Calu3 (cell line): ENCODE data around the gene HSPA12B. TPM values are rescaled to one million over a fixed set of nuclear protein-coding genes. Genes with fewer than 3 reads are reported as not detected.

ENCODE experiments used
- BruUV-seq: library from RNA; stranded (reverse); fragments of 400-500 nt; replicated peaks from 2 replicates; lab custom pipeline; 2021; lab: Mats Ljungman, UMichigan
- CTCF ChIA-PET: fragments of 300-600 bp; sonication (Branson Sonifier 250); formaldehyde crosslinking; loops from one replicate; lab custom pipeline; 2022; ENCODE audit warnings: antibody characterized with exemption; lab: Charles Lee
- DNase-seq: peaks from one replicate; pipeline ENCODE4 v3.0.0; 2022
- H3K27ac Mint-ChIP-seq: one replicate; pipeline ENCODE4 v1.8.0; 2022; ENCODE audit warnings: mixed read lengths; ENCODE audit not compliant: unreplicated experiment
- H3K27me3 Mint-ChIP-seq: one replicate; pipeline ENCODE4 v1.8.0; 2022; ENCODE audit warnings: mixed read lengths; ENCODE audit not compliant: unreplicated experiment
- H3K36me3 Mint-ChIP-seq: one replicate; pipeline ENCODE4 v1.8.0; 2022; ENCODE audit warnings: mild to moderate bottlenecking, moderate library complexity, mixed read lengths; ENCODE audit not compliant: insufficient read depth, unreplicated experiment
- H3K4me1 Mint-ChIP-seq: one replicate; pipeline ENCODE4 v1.8.0; 2022; ENCODE audit warnings: mild to moderate bottlenecking, low read depth, mixed read lengths; ENCODE audit not compliant: unreplicated experiment
- H3K4me3 Mint-ChIP-seq: one replicate; pipeline ENCODE4 v1.8.0; 2022; ENCODE audit warnings: mild to moderate bottlenecking, low read depth, moderate library complexity, mixed read lengths; ENCODE audit not compliant: unreplicated experiment
- H3K9me3 Mint-ChIP-seq: one replicate; pipeline ENCODE4 v1.8.0; 2022; ENCODE audit warnings: low read depth, mixed read lengths; ENCODE audit not compliant: unreplicated experiment
- CTCF ChIP-seq: fragments of 200-600 bp; IDR thresholded peaks from one replicate; pipeline ENCODE4 v1.8.0; 2022; ENCODE audit warnings: antibody characterized with exemption; ENCODE audit not compliant: unreplicated experiment
- intact Hi-C: fragments of 100-400 bp; cut with micrococcal nuclease; formaldehyde crosslinking; loops from one replicate; pipeline ENCODE4 v1.10.0; 2022; ENCODE audit not compliant: unreplicated experiment
- total RNA-seq: library from RNA; stranded (reverse); gene quantifications from 2 replicates; pipeline ENCODE4 v1.2.3, GENCODE V29; 2022

The HSPA12B gene
- total RNA-seq, 1 experiment from 2014 or later, result not detected

GRCh38 chr20:3739054-3739925 is 6.8 kb downstream of the HSPA12B start:
- no peak for TF ChIP-seq CTCF
- intact Hi-C loops, result no loop called here
- no peak overlapping the region for H3K4me3 Mint-ChIP-seq
- no peak for DNase-seq
- H3K27ac Mint-ChIP-seq, result no peak overlapping the region
- CTCF ChIA-PET, result no interaction called here
- H3K4me1 Mint-ChIP-seq, result peaks cover 2% of the 10 kb centered on the region
- H3K27me3 Mint-ChIP-seq, result peaks cover 52% of the 10 kb centered on the region
- no peaks in the 10 kb centered on the region for H3K9me3 Mint-ChIP-seq
- no peaks in the 10 kb centered on the region for H3K36me3 Mint-ChIP-seq
- BruUV-seq, result no TSS peak

- CTCF ChIA-PET, result no interaction called here
- BruUV-seq, result no TSS peak
- Mint-ChIP-seq H3K4me1 (peaks cover 9% of the 10 kb centered on the region), H3K36me3 (no peaks in the 10 kb centered on the region), H3K27ac (no peak overlapping the region), H3K27me3 (peaks cover 59% of the 10 kb centered on the region), H3K9me3 (peaks cover 3% of the 10 kb centered on the region), H3K4me3 (no peak overlapping the region)
- intact Hi-C loops, result no loop called here
- no peak for TF ChIP-seq CTCF
- DNase-seq, result no peak
Observed at GRCh38 chr20:3739926-3740451, 7.5 kb downstream of the HSPA12B start.

GRCh38 chr20:3740615-3741301 is 8.3 kb downstream of the HSPA12B start:
- CTCF ChIA-PET, result interaction anchor here (0.7 kb wide), 1 partner anchor 19 kb away, joined by 3 read pairs; no protein-coding TSS in a partner anchor
- no TSS peak for BruUV-seq
- H3K4me1 Mint-ChIP-seq, result peaks cover 9% of the 10 kb centered on the region
- intact Hi-C loops, result no loop called here
- DNase-seq, result no peak
- TF ChIP-seq CTCF, result no peak
- H3K27me3 Mint-ChIP-seq, result peaks cover 67% of the 10 kb centered on the region
- H3K4me3 Mint-ChIP-seq, result no peak overlapping the region
- peaks cover 3% of the 10 kb centered on the region for H3K9me3 Mint-ChIP-seq
- no peaks in the 10 kb centered on the region for H3K36me3 Mint-ChIP-seq
- no peak overlapping the region for H3K27ac Mint-ChIP-seq

- Mint-ChIP-seq H3K4me3 (no peak overlapping the region), H3K27ac (no peak overlapping the region), H3K27me3 (peaks cover 75% of the 10 kb centered on the region), H3K4me1 (peaks cover 9% of the 10 kb centered on the region), H3K36me3 (no peaks in the 10 kb centered on the region), H3K9me3 (peaks cover 3% of the 10 kb centered on the region)
- no peak for DNase-seq
- TF ChIP-seq CTCF, result no peak
- CTCF ChIA-PET, result interaction anchor here (0.7 kb wide), 1 partner anchor 18 kb away, joined by 3 read pairs; no protein-coding TSS in a partner anchor
- intact Hi-C loops, result no loop called here
- BruUV-seq, result no TSS peak
Observed at GRCh38 chr20:3741836-3742458, 9.5 kb downstream of the HSPA12B start.
